Activated CD8-positive, alpha-beta T cell treated with anti-CD3 and anti-CD28 coated beads for 36 hours (primary cell): ENCODE data around the gene ARPC1B. TPM values are rescaled to one million over a fixed set of nuclear protein-coding genes. Genes with fewer than 3 reads are reported as not detected.
"Not testable (repeated sequence)": the region's sequence is repeated elsewhere in the genome, so short reads cannot be mapped to it uniquely, and the experiment has no call there.

Experiments
- ATAC-seq: fragments of 200-7000 bp; cut with Tn5 transposase; one replicate; pipeline ENCODE4 v1.10.0; 2021; ENCODE audit warnings: mild to moderate bottlenecking, moderate library complexity
- CTCF ChIA-PET: fragments of 350-600 bp; sonication (Branson Sonifier 250); formaldehyde crosslinking; loops from one replicate; lab custom pipeline; 2021; ENCODE audit warnings: antibody characterized with exemption; lab: Charles Lee
- POLR2A ChIA-PET: fragments of 350-600 bp; sonication (Branson Sonifier 250); formaldehyde crosslinking; loops from one replicate; lab custom pipeline; 2021; ENCODE audit warnings: antibody characterized with exemption; lab: Charles Lee
- DNase-seq: peaks from one replicate; pipeline ENCODE4 v3.0.0-alpha.2; 2020
- H3K27ac Mint-ChIP-seq: one replicate; pipeline ENCODE4 v1.8.0; 2021; ENCODE audit warnings: mild to moderate bottlenecking, mixed read lengths
- H3K27me3 Mint-ChIP-seq: one replicate; pipeline ENCODE4 v1.8.0; 2021; ENCODE audit warnings: mixed read lengths
- H3K36me3 Mint-ChIP-seq: one replicate; pipeline ENCODE4 v1.8.0; 2021; ENCODE audit warnings: low read depth, mixed read lengths
- H3K4me1 Mint-ChIP-seq: one replicate; pipeline ENCODE4 v1.8.0; 2021; ENCODE audit warnings: low read depth, mixed read lengths
- H3K4me3 Mint-ChIP-seq: one replicate; pipeline ENCODE4 v1.8.0; 2021; ENCODE audit warnings: mild to moderate bottlenecking, moderate library complexity, mixed read lengths
- H3K9me3 Mint-ChIP-seq: one replicate; pipeline ENCODE4 v1.8.0; 2021; ENCODE audit warnings: mixed read lengths
- CTCF ChIP-seq: fragments of 200-600 bp; IDR thresholded peaks from one replicate; pipeline ENCODE4 v1.8.0; 2022; ENCODE audit warnings: antibody characterized with exemption, mild to moderate bottlenecking
- intact Hi-C: fragments of 100-400 bp; cut with micrococcal nuclease; formaldehyde crosslinking; loops from one replicate; pipeline ENCODE4 v1.10.0; 2022
- total RNA-seq, 2 experiments: library from RNA; stranded (reverse); gene quantifications; one replicate each; pipeline ENCODE4 v1.2.3, GENCODE V29; 2021

ARPC1B gene
- total RNA-seq, 2 experiments from 2014 or later: 304 to 307 TPM

GRCh38 chr7:99331002-99331401 is 43.5 kb upstream of the ARPC1B start:
- DNase-seq (peak; percentile 37), ATAC-seq (peak; percentile 49)
- CTCF ChIA-PET: no interaction called here
- intact Hi-C loops: no loop called here
- POLR2A ChIA-PET: interaction anchor here (0.7 to 6.1 kb wide), 3 partner anchors 45 to 239 kb away, joined by 3 to 21 read pairs (median 3); partner anchors contain the start of gene ARPC1B
- Mint-ChIP-seq H3K4me1 (peaks cover 56% of the 10 kb centered on the region), H3K27me3 (no peaks in the 10 kb centered on the region), H3K27ac (peak overlapping the region; percentile 91), H3K36me3 (peaks cover 44% of the 10 kb centered on the region), H3K4me3 (peak overlapping the region; percentile 20), H3K9me3 (no peaks in the 10 kb centered on the region)
- TF ChIP-seq CTCF: no peak

DNA sequence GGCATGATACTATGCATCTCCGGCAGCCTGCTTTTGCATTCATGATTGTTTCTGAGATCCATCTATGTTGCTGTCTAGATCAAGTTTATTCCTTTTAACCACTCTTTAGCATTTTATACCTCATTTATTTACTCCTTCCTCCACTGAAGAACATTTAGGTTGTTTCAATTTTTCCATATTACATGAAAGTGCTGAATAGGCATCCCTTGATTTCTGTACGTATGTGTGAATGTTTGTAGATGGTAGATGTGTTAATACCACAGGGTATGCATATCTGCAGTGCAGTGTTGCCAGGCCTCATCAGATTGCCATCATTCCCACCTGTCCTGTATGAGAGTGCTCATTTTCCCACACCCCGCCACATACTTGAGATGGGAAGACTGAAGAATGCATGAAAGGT is 34.9 kb upstream of the ARPC1B start:
- peaks cover 6% of the 10 kb centered on the region for H3K4me1 Mint-ChIP-seq
- ChIA-PET POLR2A (no interaction called here), CTCF (interaction anchor here (1.2 kb wide), 1 partner anchor 26 kb away, joined by 3 read pairs; no protein-coding TSS in a partner anchor)
- H3K9me3 Mint-ChIP-seq: no peaks in the 10 kb centered on the region
- no peak overlapping the region for H3K4me3 Mint-ChIP-seq
- H3K36me3 Mint-ChIP-seq: peaks cover 50% of the 10 kb centered on the region
- TF ChIP-seq CTCF: no peak
- H3K27me3 Mint-ChIP-seq: no peaks in the 10 kb centered on the region
- intact Hi-C loops: no loop called here
- DNase-seq (no peak), ATAC-seq (no peak)
- peak overlapping the region; percentile 12 for H3K27ac Mint-ChIP-seq

GRCh38 chr7:99340659-99341058 is 33.9 kb upstream of the ARPC1B start:
- H3K27ac Mint-ChIP-seq: peak overlapping the region; percentile 20

DNA sequence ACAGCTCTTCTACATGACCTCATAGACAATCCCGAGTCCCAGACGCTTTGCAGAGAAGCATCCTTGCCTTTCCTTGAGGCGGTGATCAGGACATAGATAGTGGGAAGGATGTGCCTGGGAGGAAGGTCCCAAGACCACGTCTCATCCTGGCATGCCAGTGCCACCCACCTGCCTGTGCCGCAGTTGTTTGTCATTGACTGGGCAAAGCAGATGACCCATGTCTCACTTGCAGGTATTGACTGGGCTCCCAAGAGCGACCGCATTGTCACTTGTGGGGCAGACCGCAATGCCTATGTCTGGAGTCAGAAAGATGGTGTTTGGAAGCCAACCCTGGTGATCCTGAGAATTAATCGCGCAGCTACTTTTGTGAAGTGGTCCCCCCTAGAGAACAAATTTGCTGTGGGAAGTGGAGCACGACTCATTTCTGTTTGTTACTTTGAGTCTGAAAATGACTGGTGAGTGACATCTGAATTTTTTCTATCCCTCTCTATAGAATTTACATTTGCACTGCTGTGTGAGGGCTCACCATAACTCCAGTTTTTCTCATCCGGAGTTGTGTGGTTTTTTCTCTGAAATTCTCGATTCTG is 30.4 kb upstream of the ARPC1B start:
- no peaks in the 10 kb centered on the region for H3K27me3 Mint-ChIP-seq
- TF ChIP-seq CTCF: no peak
- peaks cover 4% of the 10 kb centered on the region for H3K4me1 Mint-ChIP-seq
- ChIA-PET CTCF (no interaction called here), POLR2A (no interaction called here)
- H3K4me3 Mint-ChIP-seq: no peak overlapping the region
- no peak for DNase-seq
- H3K27ac Mint-ChIP-seq: peak overlapping the region; percentile 16
- no peak for ATAC-seq
- peaks cover 40% of the 10 kb centered on the region for H3K36me3 Mint-ChIP-seq
- no peaks in the 10 kb centered on the region for H3K9me3 Mint-ChIP-seq
- intact Hi-C loops: no loop called here

More at GRCh38 chr7:99340659-99341058, 33.9 kb upstream of the ARPC1B start:
- H3K9me3 Mint-ChIP-seq: no peaks in the 10 kb centered on the region
- DNase-seq: no peak
- H3K4me1 Mint-ChIP-seq: peaks cover 4% of the 10 kb centered on the region
- ATAC-seq: no peak
- intact Hi-C loops: no loop called here
- peaks cover 48% of the 10 kb centered on the region for H3K36me3 Mint-ChIP-seq
- no peaks in the 10 kb centered on the region for H3K27me3 Mint-ChIP-seq
- no peak overlapping the region for H3K4me3 Mint-ChIP-seq
- POLR2A ChIA-PET: interaction anchor here (1.4 kb wide), 1 partner anchor 10 kb away, joined by 4 read pairs; no protein-coding TSS in a partner anchor
- no peak for TF ChIP-seq CTCF
- CTCF ChIA-PET: no interaction called here

GRCh38 chr7:99350641-99351040 is 23.9 kb upstream of the ARPC1B start:
- Mint-ChIP-seq H3K36me3 (peaks cover 35% of the 10 kb centered on the region), H3K27ac (peak overlapping the region; percentile 42)
- ChIA-PET POLR2A (interaction anchor here (1.5 kb wide), 1 partner anchor 10 kb away, joined by 4 read pairs; no protein-coding TSS in a partner anchor), CTCF (interaction anchor here (1.5 kb wide), 1 partner anchor 15 kb away, joined by 3 read pairs; no protein-coding TSS in a partner anchor)
- ATAC-seq, H3K9me3 Mint-ChIP-seq, H3K4me3 Mint-ChIP-seq, H3K27me3 Mint-ChIP-seq, DNase-seq, H3K4me1 Mint-ChIP-seq, intact Hi-C loops: not testable (repeated sequence)
